Mammary epithelial cell (primary cell): ENCODE results near the gene RPL36.

Source experiments
- CTCF ChIP-seq, 2 donors: IDR thresholded peaks in 1 of 2; conservative IDR thresholded peaks in 1 of 2; 2 replicates each; pipeline ENCODE4 v1.5.1; 2011 to 2012; ENCODE audit warnings: inconsistent platforms in 2 of 2, low read length in 2 of 2, mild to moderate bottlenecking in 2 of 2, control low read depth in 1 of 2, low read depth in 1 of 2; ENCODE audit not compliant: insufficient read depth in 1 of 2; ENCODE audit errors: extremely low read depth in 1 of 2
- EZH2 ChIP-seq: IDR thresholded peaks from 2 replicates; pipeline ENCODE4 v1.6.1; 2012; ENCODE audit warnings: low read length, inconsistent platforms, borderline replicate concordance

DNA sequence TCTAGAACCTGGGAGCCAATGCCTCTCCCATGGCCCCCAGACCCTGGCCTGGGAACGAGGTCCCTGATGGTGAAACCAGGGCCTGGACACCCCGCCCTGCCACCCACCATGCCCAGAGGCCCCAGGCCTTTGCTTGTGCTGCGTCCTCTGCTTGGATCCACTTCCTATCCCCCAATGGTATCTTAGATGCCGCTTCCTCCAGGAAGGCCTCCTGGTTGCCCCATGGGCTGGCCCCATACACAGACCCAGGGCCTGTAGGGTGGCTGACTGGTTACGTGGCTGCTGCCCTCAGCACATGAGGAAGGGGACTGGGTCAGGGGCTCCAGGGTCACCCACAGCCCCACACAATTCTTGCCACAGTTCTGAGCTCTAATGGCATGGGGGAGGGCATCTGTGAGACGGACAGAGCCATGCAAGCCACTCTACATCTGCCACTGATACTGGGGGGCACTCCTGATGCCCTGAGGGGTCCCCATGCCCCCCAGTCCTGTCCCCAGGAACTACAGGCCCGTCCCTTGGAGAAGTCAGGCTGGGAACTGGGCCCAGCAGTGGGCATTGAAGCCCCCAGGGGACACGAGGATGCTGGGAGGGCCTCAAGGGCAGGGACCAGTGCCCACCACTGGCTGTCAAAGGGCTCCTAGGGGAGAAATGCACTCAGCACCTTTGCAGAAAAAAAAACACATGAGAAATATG lies 5.0 kb downstream of the RPL36 start:
- TF ChIP-seq CTCF (conservative IDR thresholded peaks at IDR 0.05 in 1 of 2, IDR thresholded peaks at IDR 0.05 in 1 of 2; ENCODE audit: extremely low read depth in 1 of 2, insufficient read depth in 1 of 2, low read depth in 1 of 2, low read length in 2 of 2) (no peak), EZH2 (no peak)
